ENCODE data around the gene FSIP1.

FSIP1 gene

DNA sequence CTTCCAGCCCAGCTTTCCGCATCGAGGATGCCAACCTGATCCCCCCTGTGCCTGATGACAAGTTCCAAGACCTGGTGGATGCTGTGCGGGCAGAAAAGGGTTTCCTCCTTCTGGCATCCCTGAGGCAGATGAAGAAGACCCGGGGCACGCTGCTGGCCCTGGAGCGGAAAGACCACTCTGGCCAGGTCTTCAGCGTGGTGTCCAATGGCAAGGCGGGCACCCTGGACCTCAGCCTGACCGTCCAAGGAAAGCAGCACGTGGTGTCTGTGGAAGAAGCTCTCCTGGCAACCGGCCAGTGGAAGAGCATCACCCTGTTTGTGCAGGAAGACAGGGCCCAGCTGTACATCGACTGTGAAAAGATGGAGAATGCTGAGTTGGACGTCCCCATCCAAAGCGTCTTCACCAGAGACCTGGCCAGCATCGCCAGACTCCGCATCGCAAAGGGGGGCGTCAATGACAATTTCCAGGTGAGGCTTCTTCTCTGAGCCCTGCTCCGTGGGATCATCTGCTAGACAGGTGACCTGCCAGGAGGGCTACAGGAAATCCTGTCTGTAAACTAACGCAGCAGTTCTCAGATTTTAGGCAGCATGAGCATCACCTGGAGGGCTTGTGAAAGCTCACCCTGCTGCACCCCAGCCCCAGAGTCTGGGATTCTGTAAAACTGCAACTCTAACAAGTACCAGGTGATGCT, 200.2 kb downstream of the FSIP1 start:
- DNase-seq (ENCODE audit: low read depth in 2 of 2), result peak; percentile 19 to 28

DNA sequence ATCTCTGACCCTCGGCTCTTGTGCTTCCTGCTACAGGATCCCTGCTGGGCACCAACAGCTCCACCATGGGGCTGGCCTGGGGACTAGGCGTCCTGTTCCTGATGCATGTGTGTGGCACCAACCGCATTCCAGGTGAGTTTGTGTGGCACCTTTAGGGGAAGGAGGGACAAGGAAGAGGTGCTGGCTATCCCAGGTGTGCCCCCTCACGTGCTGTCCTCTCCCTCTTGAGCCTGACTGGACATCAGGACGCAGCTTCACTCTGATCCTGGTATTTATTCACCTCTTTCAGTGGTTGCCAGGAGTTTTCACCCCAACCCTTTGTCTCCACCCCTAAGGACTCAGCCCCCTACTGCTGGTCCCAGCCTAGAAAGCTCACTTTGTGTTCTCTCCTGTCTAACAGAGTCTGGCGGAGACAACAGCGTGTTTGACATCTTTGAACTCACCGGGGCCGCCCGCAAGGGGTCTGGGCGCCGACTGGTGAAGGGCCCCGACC, 200.8 kb downstream of the FSIP1 start:
- DNase-seq (ENCODE audit: low read depth in 2 of 2), result peak; percentile 11 to 19

DNA sequence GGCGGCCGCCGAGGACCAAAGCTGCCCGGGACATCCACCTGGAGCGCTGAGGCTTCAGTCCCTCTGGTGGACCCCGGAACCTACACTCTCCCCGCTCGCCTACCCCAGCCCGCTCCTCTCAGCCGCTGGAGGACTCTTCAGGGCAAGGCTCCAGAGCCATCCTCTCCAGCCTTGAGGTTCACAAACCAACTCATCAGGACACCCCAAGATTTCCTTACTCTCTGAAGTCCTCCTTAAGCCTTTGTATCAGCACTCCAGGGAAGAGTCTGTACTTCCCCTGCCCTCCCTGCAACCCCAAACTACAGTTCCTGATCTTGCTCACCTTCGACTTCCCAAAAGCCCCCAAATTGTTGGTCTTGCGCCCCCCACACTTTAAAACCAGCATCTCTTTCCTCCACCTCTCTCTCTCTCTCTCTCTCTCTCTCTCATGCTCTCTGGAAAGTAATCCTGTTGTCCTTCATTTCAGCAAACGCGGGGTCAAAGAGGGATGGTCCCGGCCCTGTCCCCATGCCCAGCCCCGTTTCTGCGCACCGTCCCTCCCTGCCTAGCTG, 201.3 kb downstream of the FSIP1 start:
- peak in 1 of 2 experiments; percentile 12 for DNase-seq (ENCODE audit: low read depth in 2 of 2)

DNA sequence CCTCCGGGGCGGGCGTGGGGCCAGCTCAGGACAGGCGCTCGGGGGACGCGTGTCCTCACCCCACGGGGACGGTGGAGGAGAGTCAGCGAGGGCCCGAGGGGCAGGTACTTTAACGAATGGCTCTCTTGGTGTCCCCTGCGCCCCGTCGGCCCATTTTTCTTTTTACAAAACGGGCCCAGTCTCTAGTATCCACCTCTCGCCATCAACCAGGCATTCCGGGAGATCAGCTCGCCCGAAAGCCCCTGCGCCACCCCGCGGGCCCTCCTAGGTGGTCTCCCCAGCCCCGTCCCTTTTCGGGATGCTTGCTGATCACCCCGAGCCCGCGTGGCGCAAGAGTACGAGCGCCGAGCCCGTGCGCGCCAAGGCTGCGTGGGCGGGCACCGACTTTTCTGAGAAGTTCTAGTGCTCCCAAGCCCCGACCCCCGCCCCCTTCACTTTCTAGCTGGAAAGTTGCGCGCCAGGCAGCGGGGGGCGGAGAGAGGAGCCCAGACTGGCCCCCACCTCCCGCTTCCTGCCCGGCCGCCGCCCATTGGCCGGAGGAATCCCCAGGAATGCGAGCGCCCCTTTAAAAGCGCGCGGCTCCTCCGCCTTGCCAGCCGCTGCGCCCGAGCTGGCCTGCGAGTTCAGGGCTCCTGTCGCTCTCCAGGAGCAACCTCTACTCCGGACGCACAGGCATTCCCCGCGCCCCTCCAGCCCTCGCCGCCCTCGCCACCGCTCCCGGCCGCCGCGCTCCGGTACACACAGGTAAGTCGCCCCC, 202.0 kb downstream of the FSIP1 start, which contains the start of gene THBS1:
Gene THBS1, plus strand, starts transcription at position 595 of the 757 bp plus-strand sequence. CDS start 779 bp downstream, outside the sequence.
- peak; percentile 97 for DNase-seq (ENCODE audit: low read depth in 2 of 2)

DNA sequence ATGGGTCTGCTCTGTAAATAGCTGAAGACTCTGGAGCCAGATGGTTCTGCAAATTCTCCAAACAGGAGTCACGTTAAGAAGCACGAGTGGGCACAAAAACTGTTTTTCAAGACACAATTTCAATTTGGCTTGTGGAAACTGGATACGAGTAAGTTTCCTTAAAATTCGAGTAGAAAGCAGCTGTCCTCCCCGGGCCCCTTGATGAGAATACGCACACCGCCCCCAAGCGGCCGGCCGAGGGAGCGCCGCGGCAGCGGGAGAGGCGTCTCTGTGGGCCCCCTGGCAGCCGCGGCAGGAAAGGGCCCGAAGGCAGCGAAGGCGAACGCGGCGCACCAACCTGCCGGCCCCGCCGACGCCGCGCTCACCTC, 202.5 kb downstream of the FSIP1 start:
- DNase-seq (ENCODE audit: low read depth in 2 of 2), result peak; percentile 96

DNA sequence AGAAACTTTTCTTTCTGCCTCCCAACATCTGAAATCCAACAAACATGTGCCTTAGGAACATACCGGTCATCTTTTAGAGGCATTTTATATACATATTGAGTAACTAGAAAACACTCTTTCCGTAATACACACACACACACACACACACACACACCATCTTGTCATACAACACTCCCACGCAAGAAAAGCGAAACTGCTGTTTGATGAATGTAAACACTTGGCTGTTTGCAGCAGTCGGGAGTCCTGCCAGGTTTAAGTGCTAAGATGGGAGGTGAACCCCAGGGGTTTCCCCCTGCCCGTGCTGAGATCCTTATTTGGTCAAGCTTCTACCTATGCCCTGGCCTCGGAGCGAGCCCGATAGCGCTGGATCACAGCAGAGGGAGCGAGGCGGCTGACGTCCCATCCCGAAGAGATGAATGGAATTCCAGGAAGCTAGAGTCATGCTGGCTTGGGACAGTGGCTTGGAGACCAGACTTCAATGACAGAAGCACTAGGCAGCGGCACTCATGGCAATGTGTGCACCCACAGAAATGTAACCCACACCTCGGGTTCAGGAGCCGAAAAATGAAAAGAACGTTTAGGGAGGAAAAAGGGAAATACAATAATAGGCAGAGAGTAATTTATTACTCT, 203.0 kb downstream of the FSIP1 start:
- DNase-seq (ENCODE audit: low read depth in 2 of 2), result peak; percentile 81 to 85

DNA sequence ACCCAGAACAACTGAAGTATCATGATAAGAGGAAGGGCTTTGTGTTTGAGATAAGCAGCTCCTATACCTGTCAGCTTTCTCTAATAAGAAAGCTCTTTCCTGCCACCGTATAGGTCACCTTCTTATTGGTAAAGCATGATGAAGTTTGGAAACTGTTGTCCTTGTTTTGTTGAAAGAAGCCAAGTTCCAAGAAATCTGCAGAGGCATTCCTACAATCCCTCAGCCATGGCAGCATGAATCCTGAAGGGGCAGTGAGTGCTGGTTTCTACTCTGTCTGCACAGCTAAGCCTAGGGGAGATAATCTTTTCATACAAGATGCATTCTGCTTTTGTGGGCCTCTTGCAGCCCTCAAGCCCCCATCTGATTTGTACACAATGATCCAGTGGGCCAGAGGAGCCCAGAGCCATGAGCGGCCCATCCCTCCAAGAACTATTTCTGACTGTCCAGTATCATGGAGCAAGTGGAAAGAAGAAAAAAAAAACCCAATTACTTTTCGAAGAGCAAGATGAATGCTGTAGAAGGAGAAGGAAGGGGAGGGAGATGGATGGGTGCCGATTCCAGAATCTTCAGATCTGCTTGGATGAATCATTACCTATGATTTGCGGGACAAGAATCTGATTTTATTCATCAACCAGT, 203.7 kb downstream of the FSIP1 start:
- peak; percentile 15 to 24 for DNase-seq (ENCODE audit: low read depth in 2 of 2)

DNA sequence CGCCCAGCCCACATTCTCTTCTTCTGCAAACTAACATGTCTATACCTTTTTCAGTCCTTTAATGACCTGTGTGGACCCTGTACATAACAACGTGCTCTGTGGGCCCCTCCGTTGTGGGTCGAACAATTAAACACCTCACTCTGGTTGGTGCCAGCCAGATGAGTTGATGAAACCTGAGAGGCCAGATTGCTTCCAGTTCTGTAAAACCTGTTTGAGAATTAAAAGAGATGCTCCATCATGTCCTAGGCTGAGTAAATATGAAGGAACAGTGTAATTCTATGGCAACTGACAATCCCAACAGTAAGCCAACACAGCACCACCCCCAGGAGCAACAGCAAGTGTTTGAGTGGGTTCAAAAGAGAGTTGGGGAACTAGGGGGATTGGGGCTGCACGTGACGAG, 207.5 kb downstream of the FSIP1 start:
- no peak for DNase-seq (ENCODE audit: low read depth in 2 of 2)

DNA sequence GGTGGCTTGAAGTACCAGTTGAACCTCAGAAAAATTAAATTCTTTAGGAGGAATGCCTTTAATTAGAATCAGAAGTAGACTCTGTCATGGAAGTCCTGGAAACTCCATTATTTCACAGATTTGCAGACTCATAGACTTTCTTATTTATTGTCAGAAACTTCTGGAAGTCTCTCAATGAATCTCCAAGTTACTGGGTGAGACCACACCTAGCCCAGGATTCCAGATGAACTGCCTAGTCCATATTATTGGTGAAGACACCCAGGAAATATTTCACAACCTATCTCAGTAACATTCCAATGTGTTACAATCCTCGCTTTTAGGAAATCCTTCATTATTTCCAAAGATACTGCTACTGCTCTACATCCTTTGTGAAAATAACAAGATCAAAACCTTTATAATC, 208.2 kb downstream of the FSIP1 start:
- peak; percentile 19 to 21 for DNase-seq (ENCODE audit: low read depth in 2 of 2)

DNA sequence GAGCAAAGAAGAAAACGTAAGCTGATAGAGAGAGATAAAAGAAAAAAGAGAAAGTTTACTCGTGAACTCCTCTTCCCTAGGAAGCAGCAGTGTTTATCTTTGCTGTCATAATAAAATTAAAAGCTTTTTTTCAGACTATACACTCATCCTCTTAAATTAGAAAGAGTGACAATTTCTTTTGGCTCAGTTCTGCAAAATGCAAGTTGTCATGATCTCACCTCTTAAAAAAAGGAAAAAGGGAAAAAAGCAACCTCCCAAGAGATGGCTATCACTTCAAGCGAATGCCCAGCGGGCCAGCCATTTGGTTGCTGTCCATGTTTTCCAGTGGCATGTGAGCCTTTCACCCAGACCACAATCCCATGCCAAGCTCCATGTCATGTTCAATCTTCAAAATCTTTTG, 208.8 kb downstream of the FSIP1 start:
- DNase-seq (ENCODE audit: low read depth in 2 of 2), result no peak

DNA sequence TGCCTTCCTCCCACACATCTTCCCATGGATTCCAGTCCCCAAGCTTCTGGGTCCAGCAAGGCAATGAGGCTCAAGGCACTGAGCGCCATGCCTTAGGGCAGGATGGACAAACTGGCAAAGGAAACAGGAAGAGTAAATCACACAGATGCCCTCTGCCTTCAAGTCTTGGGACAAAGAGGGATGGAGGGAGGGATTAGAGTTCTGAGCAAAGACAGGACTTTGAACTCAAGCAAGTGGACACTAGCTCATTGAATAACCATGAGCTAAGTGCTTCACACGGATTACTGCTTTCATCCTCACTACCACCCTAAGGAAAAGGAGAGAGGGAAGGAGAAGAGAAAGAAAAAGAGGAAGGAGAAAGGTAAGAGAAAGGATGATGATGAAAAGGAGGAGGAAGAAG, 209.4 kb downstream of the FSIP1 start:
- DNase-seq (ENCODE audit: low read depth in 2 of 2), result no peak

DNA sequence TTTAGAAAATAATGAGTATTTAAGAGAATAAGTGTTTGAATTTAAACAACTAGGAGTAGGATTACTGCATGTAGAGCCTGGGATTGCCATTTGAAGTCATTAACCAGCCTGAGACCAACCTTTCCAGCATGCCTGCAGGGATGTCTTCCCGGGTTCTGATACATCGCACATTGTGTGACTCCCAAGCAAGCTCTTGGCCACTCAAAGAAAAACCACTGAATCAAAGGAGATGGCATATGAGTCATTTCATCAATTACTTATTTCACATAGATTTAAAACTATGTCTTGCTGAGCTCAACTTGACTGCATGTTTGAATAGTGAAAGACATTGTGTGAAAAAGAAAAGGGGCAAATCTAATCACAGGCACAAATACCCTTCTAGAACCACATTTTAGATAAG, 216.8 kb downstream of the FSIP1 start:
- no peak for DNase-seq (ENCODE audit: low read depth in 2 of 2)

DNA sequence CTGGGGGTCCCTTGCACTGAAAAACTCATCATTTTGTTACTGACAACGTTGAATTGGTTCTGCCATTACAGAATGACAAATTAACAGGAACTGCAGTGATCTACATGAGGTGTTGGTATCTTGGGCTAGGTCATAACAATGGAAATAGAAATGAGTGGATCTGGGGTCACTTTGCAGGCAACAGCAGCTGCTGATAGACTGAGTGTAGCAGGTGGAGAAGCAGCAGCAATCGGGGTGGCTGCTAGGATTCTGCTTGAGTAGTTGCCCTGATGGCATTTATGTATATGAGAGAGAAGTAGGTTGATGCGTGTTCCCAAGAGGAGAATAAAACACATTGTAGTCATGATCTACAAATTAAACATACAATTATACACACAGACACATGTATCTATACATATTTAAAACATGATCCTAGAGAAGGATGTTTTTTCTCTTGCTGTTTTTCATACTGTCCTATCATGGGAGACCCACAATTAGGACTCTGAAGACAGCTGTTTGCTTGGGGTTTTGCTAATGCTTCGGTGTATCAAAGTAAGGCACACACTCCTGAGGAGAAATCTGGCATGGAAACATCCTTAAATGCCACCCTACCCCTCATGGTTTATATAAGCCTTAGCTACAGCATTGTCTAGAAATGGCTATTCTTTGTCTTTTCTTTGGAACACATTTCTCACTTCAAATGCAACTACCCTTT, 217.5 kb downstream of the FSIP1 start:
- no peak for DNase-seq (ENCODE audit: low read depth in 2 of 2)

DNA sequence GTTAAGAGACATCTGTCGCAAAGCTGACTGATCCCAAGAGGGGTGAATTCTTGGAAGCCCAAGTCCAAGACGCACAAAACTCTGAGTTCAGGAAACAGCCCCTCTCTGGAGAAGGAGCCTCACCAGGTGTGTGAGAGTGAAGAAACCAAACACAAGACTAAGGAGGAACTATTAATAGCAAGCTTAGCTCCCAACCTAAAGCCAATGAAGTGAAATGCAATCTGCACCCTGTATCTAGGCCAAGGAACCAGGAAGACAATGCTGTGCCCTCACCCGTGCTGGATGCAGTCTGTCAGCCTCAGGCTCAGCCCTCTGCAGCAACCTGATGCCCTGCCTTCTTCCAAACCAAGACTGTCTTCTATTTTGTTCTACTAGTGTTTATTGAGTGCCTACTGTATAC, 224.2 kb downstream of the FSIP1 start:
- no peak for DNase-seq (ENCODE audit: low read depth in 2 of 2)

DNA sequence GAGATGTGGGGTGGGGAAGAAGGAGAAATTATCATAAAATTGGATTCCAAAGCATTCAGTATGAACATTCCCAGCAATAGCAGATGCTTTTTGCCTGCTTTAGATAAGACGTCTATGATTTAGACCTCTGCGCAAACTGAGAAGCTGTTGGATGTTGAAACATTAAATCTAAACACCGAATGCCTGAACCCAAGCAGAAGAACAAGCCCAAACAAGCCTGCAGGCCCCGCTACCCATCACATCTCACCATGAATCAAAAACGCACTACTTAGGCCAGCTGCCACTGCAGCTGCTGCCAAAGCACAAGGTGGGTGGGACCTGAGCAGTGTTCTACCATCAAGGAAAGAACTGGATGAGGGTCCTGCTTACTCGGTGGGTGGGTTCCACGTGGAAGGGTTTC, 226.2 kb downstream of the FSIP1 start:
- DNase-seq (ENCODE audit: low read depth in 2 of 2), result no peak

DNA sequence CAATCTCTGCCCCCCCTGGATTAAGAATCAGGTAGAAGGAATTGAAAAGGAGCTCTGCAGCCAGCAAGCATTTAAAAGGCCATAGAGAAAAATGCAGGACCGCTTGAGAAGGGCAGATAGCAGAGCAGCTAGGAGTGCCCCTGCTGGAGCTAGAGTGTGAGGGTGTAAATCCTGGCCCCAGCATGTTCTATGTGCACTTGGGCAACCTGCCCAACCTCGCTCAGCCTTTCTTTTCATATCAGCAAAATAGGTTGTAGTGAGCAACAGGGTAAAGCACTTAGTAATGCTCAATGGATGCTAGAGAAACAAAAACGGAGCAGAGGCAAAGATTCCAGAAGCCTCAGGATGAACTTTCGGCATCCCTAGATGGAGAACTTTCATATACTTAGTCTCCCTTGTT, 226.8 kb downstream of the FSIP1 start:
- DNase-seq (ENCODE audit: low read depth in 2 of 2), result no peak

DNA sequence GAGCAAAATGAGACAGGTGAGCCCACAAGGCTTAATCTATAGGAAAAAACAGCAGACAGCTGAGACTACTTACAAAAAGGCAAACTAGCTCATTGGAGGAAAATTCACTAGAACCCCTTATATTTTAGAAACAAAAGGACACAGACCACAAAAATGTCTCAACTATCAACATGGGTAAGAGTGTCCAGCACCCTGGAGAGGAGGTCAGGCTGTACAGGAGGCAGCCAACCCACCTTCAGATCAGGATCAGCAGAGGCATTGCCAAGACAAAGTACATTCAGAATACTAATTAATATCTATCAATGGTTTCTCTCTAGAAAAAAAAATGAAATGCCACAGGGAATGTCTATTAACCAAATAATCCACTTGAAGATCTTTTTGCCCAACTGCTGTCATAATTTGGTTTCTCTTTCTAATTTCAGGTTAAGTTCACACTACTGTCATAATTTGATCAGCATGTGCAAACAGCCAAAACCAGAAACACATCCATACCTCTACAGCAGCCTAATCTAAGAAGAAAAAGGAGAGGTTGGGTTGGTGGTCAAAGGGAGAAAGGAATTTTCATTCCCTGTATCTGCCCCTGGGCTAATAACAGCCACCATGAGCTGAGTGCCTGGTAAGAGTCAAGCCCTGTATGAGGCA, 227.8 kb downstream of the FSIP1 start:
- DNase-seq (ENCODE audit: low read depth in 2 of 2), result no peak

DNA sequence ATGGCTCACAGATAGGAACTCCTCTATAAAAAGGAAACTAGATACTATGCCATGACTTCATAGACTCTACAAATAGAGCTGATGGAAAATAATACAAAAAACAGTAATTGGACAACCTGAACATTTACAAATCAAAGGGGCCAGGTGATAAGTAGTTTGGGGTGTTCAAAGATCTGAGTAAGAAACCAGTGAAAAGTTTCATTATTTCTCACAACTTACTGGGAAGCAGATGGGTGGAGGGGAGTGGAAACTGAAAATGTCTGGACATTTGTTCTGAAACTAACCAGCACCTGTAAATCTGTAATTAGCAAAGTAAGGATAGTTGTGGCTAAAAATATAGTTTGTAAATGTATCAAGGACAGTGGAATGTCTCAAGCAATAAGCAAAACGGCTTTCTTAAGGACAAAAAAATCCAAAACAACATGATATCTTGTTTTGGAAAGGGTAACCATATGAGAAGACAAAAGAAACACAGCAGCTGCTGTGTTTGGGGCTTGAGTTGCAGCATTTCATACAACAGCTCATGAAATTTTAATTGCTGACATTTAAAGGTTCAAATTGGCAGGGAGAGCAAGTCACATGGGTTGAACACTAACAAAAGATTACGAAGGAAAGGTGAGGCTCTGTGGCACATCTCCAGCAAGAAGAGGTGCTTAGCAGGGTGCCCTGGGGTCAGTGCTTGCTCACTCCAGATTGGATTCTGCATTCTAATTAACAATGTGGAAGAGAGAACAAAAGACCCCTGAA, 228.5 kb downstream of the FSIP1 start:
- no peak for DNase-seq (ENCODE audit: low read depth in 2 of 2)

DNA sequence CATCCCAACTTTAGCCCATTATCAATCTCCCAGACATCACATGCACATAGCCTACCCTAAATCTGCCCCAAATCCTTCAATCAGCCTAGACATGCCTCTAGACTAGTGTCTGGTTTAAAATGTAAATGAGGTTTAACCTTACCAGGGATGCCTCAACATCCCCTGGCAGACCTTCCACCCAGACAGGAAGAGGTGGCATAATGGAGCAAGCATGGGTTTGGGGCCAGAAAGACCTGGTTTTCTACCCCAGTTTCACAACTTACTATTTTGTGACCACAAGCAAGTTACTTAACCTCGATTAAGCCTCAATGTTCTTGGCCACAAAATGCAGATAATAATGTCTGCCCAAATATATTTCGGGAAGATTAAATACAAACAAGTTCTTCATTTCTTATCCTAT, 230.1 kb downstream of the FSIP1 start:
- no peak for DNase-seq (ENCODE audit: low read depth in 2 of 2)

DNA sequence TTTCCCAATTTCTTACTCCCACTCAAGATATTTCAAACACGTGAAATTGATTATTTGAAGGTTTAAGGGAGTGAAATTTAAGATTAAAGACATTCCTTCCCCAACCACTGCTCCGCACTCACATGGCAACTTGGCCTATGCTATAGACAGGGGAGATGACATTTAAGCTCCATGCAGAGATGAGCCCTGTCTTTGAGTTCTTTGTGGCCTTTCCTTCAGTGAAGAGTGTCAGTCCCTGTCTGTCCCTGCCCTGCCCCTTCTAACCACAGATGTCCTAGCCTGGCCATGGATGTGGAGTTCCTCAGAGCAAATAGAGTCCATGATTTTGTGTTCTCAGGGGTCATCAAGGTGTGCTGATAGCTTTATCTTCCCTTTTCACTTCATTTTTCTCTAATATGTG, 231.2 kb downstream of the FSIP1 start:
- no peak for DNase-seq (ENCODE audit: low read depth in 2 of 2)
